DMS 273 treated with DMSO at 0.1 percent for 48 hours (cell line): Measurements from ENCODE around the gene GIGYF2.

Experiments used
- DNase-seq: peaks from one replicate; lab custom pipeline; 2025; lab: John Stamatoyannopoulos, UW

The GIGYF2 gene

GRCh38 chr2:232861353-232861752, 164.2 kb downstream of the GIGYF2 start:
- no peak for DNase-seq

- no peak for DNase-seq
Measured at GRCh38 chr2:232863996-232864395, 166.9 kb downstream of the GIGYF2 start.

- DNase-seq, result no peak
Measured at GRCh38 chr2:232865165-232865564, 168.0 kb downstream of the GIGYF2 start.

- DNase-seq, result no peak
Measured at GRCh38 chr2:232866104-232866503, 169.0 kb downstream of the GIGYF2 start.

GRCh38 chr2:232869138-232870017, 172.2 kb downstream of the GIGYF2 start:
- DNase-seq, result no peak

GRCh38 chr2:232870018-232870765, 173.1 kb downstream of the GIGYF2 start, which contains the start of gene SNORC:
Gene SNORC (plus strand): TSS chr2:232870264. CDS start chr2:232870342, 78 bp downstream.
- no peak for DNase-seq

- no peak for DNase-seq
Measured at GRCh38 chr2:232870766-232871371, 173.7 kb downstream of the GIGYF2 start.

- no peak for DNase-seq
Measured at GRCh38 chr2:232871418-232871834, 174.3 kb downstream of the GIGYF2 start.

- DNase-seq, result no peak
Measured at GRCh38 chr2:232871835-232872736, 175.0 kb downstream of the GIGYF2 start.

GRCh38 chr2:232872826-232873225, 175.7 kb downstream of the GIGYF2 start:
- no peak for DNase-seq

GRCh38 chr2:232873292-232873908, 176.3 kb downstream of the GIGYF2 start:
- DNase-seq, result no peak

- DNase-seq, result no peak
Measured at GRCh38 chr2:232873909-232874641, 176.9 kb downstream of the GIGYF2 start.

- DNase-seq, result no peak
Measured at GRCh38 chr2:232874677-232875223, 177.6 kb downstream of the GIGYF2 start.

GRCh38 chr2:232875256-232876121, 178.4 kb downstream of the GIGYF2 start:
- DNase-seq, result no peak

GRCh38 chr2:232876161-232876977, 179.2 kb downstream of the GIGYF2 start:
- no peak for DNase-seq

GRCh38 chr2:232876978-232877441, 179.9 kb downstream of the GIGYF2 start:
- DNase-seq, result no peak

- DNase-seq, result no peak
Measured at GRCh38 chr2:232877940-232878511, 180.9 kb downstream of the GIGYF2 start.
